ENCODE data around the gene NUP205.

NUP205 gene

DNA sequence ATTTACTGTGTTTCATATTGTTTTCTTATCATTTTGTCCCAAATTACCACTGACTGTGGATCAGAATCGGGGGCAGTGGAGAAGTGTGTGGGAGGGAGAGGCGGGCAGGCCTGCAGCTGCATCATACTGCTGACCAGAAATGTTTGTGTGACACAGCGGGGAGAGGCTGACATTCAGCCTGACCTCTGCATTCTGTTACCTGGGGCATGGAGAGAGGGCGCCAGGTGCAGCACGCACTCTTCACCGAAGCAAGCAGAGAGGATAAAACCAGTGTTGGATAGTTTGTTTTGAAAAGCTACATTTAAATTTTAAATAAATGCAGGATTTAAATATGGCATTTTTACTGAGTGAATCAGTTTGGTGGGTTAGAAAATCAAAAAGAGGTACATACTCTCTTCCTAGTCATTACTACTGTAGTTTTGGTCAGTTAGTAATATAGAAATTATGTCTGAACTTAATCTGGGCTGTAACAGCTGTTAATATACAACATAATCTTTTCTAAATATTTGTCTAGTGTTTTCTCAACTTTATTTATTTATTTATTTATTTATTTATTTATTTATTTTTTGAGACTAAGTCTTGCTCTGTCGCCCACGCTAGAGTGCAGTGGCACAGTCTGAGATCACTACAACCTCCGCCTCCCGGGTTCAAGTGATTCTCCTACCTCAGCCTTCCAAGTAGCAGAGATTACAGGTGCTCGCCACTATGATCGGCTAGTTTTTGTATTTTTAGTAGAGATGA is 95.8 kb downstream of the NUP205 start (continued):
- peak; percentile 74; the same call in 1 of the 2 replicates for TF ChIP-seq ZNF501 (tag by site-specific recombination; IDR thresholded peaks at IDR 0.05)
- TF ChIP-seq, protein P1, sequence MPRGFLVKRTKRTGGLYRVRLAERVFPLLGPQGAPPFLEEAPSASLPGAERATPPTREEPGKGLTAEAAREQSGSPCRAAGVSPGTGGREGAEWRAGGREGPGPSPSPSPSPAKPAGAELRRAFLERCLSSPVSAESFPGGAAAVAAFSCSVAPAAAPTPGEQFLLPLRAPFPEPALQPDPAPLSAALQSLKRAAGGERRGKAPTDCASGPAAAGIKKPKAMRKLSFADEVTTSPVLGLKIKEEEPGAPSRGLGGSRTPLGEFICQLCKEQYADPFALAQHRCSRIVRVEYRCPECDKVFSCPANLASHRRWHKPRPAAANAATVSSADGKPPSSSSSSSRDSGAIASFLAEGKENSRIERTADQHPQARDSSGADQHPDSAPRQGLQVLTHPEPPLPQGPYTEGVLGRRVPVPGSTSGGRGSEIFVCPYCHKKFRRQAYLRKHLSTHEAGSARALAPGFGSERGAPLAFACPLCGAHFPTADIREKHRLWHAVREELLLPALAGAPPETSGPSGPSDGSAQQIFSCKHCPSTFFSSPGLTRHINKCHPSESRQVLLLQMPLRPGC (tag by site-specific recombination; IDR thresholded peaks at IDR 0.05) = no peak
- no peak for TF ChIP-seq ZNF114 (tag by site-specific recombination; IDR thresholded peaks at IDR 0.05)
- TF ChIP-seq, protein P2, sequence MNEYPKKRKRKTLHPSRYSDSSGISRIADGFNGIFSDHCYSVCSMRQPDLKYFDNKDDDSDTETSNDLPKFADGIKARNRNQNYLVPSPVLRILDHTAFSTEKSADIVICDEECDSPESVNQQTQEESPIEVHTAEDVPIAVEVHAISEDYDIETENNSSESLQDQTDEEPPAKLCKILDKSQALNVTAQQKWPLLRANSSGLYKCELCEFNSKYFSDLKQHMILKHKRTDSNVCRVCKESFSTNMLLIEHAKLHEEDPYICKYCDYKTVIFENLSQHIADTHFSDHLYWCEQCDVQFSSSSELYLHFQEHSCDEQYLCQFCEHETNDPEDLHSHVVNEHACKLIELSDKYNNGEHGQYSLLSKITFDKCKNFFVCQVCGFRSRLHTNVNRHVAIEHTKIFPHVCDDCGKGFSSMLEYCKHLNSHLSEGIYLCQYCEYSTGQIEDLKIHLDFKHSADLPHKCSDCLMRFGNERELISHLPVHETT (tag by site-specific recombination; IDR thresholded peaks at IDR 0.05) = no peak
- TF ChIP-seq ZNF433 (tag by site-specific recombination; IDR thresholded peaks at IDR 0.05; ENCODE audit: low read depth) = peak; percentile 95
- no peak for TF ChIP-seq ZIC2 (tag by site-specific recombination; IDR thresholded peaks at IDR 0.05)
- peak; percentile 43; the same call in 1 of the 2 replicates for TF ChIP-seq GFI1B (tag by site-specific recombination; IDR thresholded peaks at IDR 0.05)
- no peak for TF ChIP-seq GLIS2 (tag by site-specific recombination; IDR thresholded peaks at IDR 0.05)
- TF ChIP-seq ZNF555 (tag by site-specific recombination; conservative IDR thresholded peaks at IDR 0.05) = peak; percentile 95
- TF ChIP-seq ZNF394 (tag by site-specific recombination; IDR thresholded peaks at IDR 0.05; ENCODE audit: borderline replicate concordance) = peak; percentile 99
- no peak for TF ChIP-seq IKZF3 (tag by site-specific recombination; IDR thresholded peaks at IDR 0.05)
- TF ChIP-seq ZNF514 (tag by site-specific recombination; IDR thresholded peaks at IDR 0.05) = 0 out of 2 replicates have a peak, but pooled peaks have one; percentile 19
- TF ChIP-seq ZNF133 (tag by site-specific recombination; IDR thresholded peaks at IDR 0.05) = no peak
- no peak for TF ChIP-seq ZBTB10 (tag by site-specific recombination; IDR thresholded peaks at IDR 0.05)
- no peak for TF ChIP-seq ZNF311 (tag by site-specific recombination; IDR thresholded peaks at IDR 0.05; ENCODE audit: borderline replicate concordance)
- peak; percentile 39; the same call in 1 of the 2 replicates for TF ChIP-seq ZFHX2 (tag by site-specific recombination; conservative IDR thresholded peaks at IDR 0.05)
- no peak for TF ChIP-seq ZNF707 (tag by site-specific recombination; IDR thresholded peaks at IDR 0.05)
- no peak for TF ChIP-seq ZNF239 (tag by site-specific recombination; IDR thresholded peaks at IDR 0.05)
- TF ChIP-seq ZBTB26 (tag by site-specific recombination; optimal IDR thresholded peaks at IDR 0.05) = no peak
- TF ChIP-seq YY2 (tag by site-specific recombination; IDR thresholded peaks at IDR 0.05) = no peak
- TF ChIP-seq ZNF223 (tag by site-specific recombination; IDR thresholded peaks at IDR 0.05) = peak; percentile 76; the same call in 1 of the 2 replicates
- no peak for TF ChIP-seq ZNF362 (tag by site-specific recombination; IDR thresholded peaks at IDR 0.05)
- TF ChIP-seq SP7 (tag by site-specific recombination; IDR thresholded peaks at IDR 0.05) = no peak
- no peak for TF ChIP-seq ZBTB20 (tag by site-specific recombination; IDR thresholded peaks at IDR 0.05)
- TF ChIP-seq ZNF248 (tag by site-specific recombination; IDR thresholded peaks at IDR 0.05) = no peak
- no peak for TF ChIP-seq KLF16 (tag by site-specific recombination; IDR thresholded peaks at IDR 0.05)
- TF ChIP-seq KLF17 (tag by site-specific recombination; IDR thresholded peaks at IDR 0.05) = no peak
- TF ChIP-seq, protein P3, sequence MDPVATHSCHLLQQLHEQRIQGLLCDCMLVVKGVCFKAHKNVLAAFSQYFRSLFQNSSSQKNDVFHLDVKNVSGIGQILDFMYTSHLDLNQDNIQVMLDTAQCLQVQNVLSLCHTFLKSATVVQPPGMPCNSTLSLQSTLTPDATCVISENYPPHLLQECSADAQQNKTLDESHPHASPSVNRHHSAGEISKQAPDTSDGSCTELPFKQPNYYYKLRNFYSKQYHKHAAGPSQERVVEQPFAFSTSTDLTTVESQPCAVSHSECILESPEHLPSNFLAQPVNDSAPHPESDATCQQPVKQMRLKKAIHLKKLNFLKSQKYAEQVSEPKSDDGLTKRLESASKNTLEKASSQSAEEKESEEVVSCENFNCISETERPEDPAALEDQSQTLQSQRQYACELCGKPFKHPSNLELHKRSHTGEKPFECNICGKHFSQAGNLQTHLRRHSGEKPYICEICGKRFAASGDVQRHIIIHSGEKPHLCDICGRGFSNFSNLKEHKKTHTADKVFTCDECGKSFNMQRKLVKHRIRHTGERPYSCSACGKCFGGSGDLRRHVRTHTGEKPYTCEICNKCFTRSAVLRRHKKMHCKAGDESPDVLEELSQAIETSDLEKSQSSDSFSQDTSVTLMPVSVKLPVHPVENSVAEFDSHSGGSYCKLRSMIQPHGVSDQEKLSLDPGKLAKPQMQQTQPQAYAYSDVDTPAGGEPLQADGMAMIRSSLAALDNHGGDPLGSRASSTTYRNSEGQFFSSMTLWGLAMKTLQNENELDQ (tag by site-specific recombination; IDR thresholded peaks at IDR 0.05; ENCODE audit: low read depth) = no peak
- peak; percentile 85 for TF ChIP-seq ZNF623 (tag by site-specific recombination; IDR thresholded peaks at IDR 0.05)

Data from HEK293 (cell line).